Loucy (cell line): ENCODE measurements around the gene SPATA32.

ENCODE experiments used
- CTCF ChIP-seq: fragments of 200-600 bp; sonication (generic); conservative IDR thresholded peaks from 2 replicates; pipeline ENCODE4 v1.5.1; 2014; ENCODE audit warnings: mild to moderate bottlenecking, antibody characterized with exemption, low read length
- EZH2phosphoT487 ChIP-seq: fragments of 200-600 bp; IDR thresholded peaks from 2 replicates; pipeline ENCODE4 v1.6.1; 2018; ENCODE audit warnings: antibody characterized with exemption, mild to moderate bottlenecking, moderate library complexity, borderline replicate concordance

DNA sequence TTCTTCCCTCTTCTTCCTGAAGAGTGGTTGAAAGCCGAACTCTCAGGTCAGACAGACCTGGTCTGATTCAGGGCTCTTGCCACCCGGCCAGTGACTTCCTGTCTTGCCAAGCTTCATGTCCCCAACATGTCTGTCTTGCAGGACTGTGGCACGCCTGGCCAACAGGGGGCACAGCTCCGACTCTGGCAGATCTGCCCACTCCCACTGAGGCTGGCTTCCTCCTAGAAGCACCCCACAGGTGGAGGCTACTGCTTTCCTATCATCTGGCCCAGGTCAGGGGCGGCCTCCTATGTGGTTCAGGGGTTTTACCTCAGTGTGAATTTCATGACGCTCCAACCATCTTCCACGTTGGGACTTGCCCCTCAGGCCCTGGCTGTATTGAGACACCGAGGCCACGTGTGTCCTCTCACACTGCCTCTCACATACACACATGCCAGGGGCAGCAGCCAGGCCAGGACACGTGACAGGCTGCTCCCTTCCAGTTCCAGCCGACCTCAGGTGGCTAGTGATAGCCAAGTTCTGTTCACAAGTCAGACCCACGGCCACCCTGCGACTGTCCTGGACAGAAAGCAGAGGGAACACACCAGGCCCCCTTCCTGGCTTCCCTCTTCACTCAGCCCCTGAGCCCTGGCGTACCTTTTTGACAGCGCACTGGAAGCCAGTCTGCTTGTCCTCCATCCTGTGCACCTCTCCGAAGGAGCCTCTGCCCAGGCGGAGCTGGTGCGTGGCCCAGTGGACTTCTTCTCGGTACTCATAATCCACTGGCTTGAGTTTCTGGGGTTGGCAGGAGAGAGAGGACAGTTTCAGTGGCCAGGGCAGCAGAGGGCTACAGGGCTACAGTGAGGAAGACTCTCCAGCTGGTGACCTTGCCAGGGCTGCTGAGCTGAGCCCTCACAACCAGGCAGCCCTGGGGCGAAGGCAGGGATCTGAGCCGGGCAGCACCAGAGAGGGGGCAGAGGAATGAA, 22.6 kb upstream of the SPATA32 start:
- peak; percentile 66 for TF ChIP-seq CTCF
- TF ChIP-seq EZH2phosphoT487: no peak
